Measurements from ENCODE around the gene PROK2.

Gene PROK2

DNA sequence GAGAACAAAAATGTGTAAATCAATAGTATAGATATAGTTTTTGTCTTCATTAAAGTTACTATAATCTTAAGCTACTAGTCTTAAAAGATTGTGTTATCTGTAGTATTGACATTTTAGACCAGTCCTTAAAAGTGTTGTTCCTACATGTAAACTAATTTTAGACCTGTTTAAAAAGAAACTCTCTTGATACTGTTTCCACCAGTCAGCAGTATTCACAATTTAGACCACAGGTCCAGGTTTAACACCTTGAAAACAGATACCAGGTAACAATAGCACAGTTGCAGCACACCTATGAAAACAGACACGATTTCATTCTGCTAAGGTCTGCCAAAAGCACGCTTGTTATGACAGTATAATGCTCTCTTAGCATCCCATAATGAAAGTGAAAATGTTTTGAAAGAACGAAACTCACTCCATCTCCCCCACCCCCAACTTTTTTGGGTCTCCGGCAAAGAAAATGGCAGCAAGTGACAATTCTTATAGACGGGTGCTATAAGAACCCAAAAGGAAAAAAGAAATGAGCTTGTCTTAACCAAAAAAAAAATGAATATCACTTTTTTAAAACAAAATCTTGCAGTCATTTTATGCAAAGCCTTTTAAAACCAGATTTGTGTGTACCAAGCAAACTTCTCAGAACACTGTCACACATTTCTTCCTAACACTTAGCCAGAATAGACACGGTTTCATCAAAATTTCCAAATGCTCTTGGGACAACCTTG, 61.3 kb downstream of the PROK2 start:
- Histone ChIP-seq H3K4me3 (ENCODE audit: low read length) (peak overlapping the region; percentile 81), H3K79me2 (ENCODE audit: low read length) (no peaks in the 10 kb centered on the region), H3K27ac (ENCODE audit: low read length) (no peak overlapping the region), H3K9me3 (ENCODE audit: insufficient read depth, low read length) (no peaks in the 10 kb centered on the region), H3K4me1 (ENCODE audit: low read length) (peaks cover 13% of the 10 kb centered on the region), H3K9ac (ENCODE audit: low read length) (no peak overlapping the region), H3K27me3 (ENCODE audit: low read depth, low read length) (peaks cover 80% of the 10 kb centered on the region), H3K4me2 (ENCODE audit: low read length) (peak overlapping the region; percentile 99), H3K36me3 (replicated peaks; ENCODE audit: low read depth, low read length) (no peaks in the 10 kb centered on the region), H2AFZ (ENCODE audit: low read depth, low read length) (no peak overlapping the region), H4K20me1 (ENCODE audit: insufficient read depth, low read length) (no peaks in the 10 kb centered on the region)
- TF ChIP-seq, protein P1, sequence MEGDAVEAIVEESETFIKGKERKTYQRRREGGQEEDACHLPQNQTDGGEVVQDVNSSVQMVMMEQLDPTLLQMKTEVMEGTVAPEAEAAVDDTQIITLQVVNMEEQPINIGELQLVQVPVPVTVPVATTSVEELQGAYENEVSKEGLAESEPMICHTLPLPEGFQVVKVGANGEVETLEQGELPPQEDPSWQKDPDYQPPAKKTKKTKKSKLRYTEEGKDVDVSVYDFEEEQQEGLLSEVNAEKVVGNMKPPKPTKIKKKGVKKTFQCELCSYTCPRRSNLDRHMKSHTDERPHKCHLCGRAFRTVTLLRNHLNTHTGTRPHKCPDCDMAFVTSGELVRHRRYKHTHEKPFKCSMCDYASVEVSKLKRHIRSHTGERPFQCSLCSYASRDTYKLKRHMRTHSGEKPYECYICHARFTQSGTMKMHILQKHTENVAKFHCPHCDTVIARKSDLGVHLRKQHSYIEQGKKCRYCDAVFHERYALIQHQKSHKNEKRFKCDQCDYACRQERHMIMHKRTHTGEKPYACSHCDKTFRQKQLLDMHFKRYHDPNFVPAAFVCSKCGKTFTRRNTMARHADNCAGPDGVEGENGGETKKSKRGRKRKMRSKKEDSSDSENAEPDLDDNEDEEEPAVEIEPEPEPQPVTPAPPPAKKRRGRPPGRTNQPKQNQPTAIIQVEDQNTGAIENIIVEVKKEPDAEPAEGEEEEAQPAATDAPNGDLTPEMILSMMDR (IDR thresholded peaks at IDR 0.05; ENCODE audit: low read depth, low read length) = no peak
- TF ChIP-seq EZH2phosphoT487 (IDR thresholded peaks at IDR 0.05; ENCODE audit: low read depth) = no peak

DNA sequence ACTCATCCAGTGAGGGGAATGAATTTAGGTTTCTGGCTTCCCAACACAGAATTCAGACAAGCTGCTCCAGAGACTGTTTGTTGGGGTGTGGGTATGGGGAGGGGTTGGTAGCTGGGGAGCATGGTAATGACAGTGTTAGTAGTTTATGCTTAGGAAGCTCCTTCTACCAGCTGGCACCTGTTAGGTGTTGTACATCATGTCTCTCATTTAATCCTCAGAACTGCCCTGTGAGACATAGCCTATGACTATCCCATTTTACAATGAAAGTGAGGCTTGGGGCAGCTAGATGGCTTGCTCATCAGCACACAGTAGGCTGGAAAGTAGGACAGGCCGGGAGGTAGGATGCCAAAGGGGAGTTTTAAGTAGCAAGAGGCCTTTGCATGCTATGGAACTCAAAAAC, 62.3 kb downstream of the PROK2 start:
- no peak overlapping the region for H2AFZ ChIP-seq (ENCODE audit: low read depth, low read length)
- H3K9me3 ChIP-seq (ENCODE audit: insufficient read depth, low read length) = no peaks in the 10 kb centered on the region
- no peaks in the 10 kb centered on the region for H4K20me1 ChIP-seq (ENCODE audit: insufficient read depth, low read length)
- no peaks in the 10 kb centered on the region for H3K79me2 ChIP-seq (ENCODE audit: low read length)
- no peak overlapping the region for H3K9ac ChIP-seq (ENCODE audit: low read length)
- no peak overlapping the region for H3K4me2 ChIP-seq (ENCODE audit: low read length)
- H3K27me3 ChIP-seq (ENCODE audit: low read depth, low read length) = peaks cover 83% of the 10 kb centered on the region
- no peak overlapping the region for H3K4me3 ChIP-seq (ENCODE audit: low read length)
- peaks cover 13% of the 10 kb centered on the region for H3K4me1 ChIP-seq (ENCODE audit: low read length)
- TF ChIP-seq, protein P1 (IDR thresholded peaks at IDR 0.05; ENCODE audit: low read depth, low read length) = no peak
- no peak for TF ChIP-seq EZH2phosphoT487 (IDR thresholded peaks at IDR 0.05; ENCODE audit: low read depth)
- H3K36me3 ChIP-seq (replicated peaks; ENCODE audit: low read depth, low read length) = no peaks in the 10 kb centered on the region
- no peak overlapping the region for H3K27ac ChIP-seq (ENCODE audit: low read length)

All from OCI-LY3 (cell line).